IPS-11a (cell line): Measurements from ENCODE around the gene MAP3K13.
"Not testable (repeated sequence)": the region's sequence is repeated elsewhere in the genome, so short reads cannot be mapped to it uniquely, and the experiment has no call there.

ENCODE experiments used
- H3K4me3 ChIP-seq: one replicate; pipeline ENCODE4 v1.5.1; 2013; ENCODE audit warnings: low read depth, low read length, control low read depth

The MAP3K13 gene

DNA sequence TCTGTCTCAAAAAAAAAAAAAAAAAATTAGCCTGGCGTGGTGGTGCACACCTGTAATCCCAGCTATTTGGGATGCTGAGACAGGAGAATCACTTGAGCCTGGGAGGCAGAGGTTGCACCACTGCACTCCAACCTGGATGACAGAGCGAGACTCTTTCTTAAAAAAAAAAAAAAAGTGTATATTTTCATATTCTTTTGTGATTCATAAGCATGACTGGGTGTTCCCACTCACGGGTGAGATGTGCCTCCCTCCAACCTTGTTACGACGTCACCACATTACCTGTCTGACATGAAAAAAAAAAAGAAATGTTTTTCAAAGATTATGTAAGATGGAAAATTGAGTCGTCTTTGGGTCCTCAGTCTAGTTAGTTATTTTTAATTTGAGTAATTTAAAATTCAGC is 79.1 kb downstream of the MAP3K13 start:
- H3K4me3 ChIP-seq, result no peak overlapping the region

DNA sequence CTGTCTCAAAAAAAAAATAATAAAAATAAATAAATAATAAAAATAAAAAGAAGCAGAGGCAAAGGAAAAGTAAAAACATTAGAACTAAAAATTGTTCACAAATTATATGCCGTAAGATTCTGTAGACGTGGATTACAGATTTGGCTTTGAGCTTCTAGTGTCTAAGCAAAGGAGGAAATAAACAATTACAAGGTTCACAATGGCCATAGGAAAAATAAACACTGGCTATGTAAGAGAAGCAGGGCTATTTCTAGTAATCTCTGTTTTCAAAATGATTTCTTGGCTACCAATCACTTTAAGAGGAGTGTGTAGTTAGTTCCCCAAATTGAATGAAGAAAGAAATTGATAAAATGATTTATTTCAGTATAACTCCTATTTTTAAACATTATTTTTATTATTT is 81.4 kb downstream of the MAP3K13 start:
- no peak overlapping the region for H3K4me3 ChIP-seq

DNA sequence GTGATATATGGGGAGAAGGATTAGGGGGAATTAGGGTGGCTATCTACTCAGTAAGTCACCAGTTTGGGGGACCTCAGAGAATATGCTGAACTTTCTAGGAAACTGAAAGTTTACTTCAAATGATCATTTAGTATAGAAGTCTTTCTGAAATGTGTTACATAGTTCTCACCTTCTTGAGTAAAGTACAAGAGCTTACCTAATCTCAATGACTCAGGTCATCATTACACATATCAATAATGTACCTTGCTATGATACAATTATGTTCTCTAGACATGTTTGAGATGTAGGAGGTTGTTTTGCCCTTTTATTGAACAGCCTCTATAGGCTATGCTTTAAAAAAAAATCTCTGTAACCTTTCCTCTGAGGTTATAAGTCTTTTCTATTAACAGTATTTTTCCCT is 85.2 kb downstream of the MAP3K13 start:
- H3K4me3 ChIP-seq, result no peak overlapping the region

DNA sequence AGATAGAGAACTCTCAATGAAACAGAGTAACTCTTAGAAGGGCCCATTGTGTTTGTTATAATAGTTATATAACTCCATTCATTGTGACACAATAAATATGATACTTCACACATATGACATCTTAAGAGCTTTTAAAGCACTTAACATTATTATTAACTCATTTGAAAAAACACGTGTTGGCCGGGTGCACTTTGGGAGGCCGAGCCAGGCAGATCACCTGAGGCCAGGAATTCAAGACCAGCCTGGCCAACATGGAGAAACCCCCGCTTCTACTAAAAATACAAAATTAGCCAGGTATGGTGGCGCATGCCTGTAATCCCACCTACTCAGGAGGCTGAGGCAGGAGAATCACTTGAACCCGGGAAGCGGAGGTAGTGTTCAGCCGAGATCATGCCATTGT is 88.5 kb downstream of the MAP3K13 start:
- H3K4me3 ChIP-seq, result not testable (repeated sequence)

DNA sequence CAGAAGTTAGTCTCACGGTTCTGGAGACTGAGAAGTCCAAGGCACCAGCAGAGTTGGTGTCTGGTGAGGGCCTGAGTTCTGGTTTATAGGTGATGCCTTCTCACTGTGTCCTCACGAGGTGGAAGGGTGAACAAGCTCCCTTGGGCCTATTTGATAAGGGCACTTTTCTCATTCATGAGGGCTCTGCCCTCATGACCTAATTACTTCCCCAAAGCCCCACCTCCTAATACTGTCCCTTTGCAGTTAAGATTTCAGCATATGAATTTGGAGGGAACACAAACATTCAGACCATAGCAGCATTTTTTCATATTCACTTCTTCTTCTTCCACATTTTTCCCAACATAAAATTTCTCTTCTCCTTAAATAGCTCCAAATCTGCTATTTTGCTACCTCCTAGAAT is 94.4 kb downstream of the MAP3K13 start:
- no peak overlapping the region for H3K4me3 ChIP-seq

DNA sequence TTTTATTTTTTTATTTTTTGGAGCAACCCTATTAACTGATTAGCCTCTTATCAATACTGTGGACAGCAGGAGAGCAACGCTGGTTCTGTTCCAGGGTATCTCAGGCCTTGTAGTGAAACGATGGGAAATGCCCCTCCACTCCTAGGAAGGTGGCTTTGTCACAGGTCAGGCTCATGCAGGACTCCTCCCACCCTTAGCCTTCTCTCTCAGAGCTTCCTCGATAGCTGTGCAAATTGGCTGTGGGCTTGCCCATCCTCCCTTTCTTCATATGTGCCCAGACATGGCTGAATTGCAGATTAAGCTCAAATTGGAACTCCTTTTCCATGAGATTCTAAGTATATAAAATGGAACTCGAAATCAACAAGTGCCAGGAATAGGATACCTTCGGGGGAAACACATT is 97.4 kb downstream of the MAP3K13 start:
- H3K4me3 ChIP-seq, result no peak overlapping the region

DNA sequence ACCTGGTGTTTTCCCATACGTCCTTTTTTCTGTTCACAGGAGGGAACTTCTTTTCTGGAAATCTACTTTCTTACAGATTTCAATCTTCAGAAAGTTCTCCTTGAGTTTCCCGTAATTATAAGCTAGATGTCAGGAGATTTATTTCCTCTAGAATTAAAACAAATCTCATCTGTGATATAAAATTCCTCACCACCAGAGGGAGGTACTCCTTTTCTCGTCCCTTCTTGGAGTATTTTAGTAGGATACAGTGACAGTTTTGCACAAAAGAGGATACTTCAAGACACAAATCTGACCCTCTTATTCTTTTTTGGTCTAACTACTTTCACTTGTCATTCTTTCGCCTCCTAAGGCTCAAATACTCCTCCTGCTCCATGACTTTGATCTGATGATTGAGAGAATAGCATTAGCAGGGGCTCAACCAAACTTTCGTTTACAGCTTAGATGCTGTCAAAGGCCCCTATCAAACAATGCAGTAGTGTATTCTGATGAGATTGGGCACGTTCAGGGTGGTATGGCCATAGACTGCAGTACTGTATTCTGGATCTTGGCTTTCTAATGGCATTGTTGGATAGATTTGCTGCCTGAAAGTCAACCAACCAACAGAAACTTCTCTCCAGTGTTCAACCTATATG is 97.9 kb downstream of the MAP3K13 start:
- H3K4me3 ChIP-seq, result no peak overlapping the region

DNA sequence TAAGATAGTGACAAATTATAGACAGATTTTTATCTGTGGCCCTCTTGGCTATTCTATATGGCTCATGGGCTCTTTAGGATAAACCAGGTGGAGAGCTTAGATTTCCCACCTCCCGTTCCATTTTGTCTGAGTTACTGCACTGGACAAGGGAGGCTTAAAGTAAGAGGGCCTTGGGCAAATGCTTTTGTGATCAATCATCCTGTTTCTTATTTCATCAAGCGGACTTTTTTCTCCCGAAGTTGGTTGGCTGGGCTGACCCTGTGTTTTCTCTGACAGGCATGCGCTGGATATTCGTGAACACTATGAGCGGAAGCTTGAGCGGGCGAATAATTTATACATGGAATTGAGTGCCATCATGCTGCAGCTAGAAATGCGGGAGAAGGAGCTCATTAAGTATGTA is 102.5 kb downstream of the MAP3K13 start:
- no peak overlapping the region for H3K4me3 ChIP-seq

DNA sequence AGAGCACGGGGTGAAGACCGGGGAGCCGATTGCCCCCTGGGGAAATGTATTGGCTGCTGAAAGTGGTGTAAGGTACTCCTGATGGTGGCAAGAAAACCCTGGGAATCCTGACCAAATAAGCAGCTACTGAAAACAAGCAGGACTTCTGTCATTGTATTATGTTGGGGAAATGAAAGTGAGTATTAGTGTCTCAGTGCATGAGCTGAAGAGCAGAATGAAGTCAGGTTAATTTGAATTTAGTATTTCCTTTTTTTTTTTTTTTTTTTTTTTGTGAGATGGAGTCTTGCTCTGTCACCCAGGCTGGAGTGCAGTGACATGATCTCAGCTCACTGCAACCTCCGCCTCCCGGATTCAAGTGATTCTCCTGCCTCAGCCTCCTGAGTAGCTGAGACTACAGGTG is 103.2 kb downstream of the MAP3K13 start:
- not testable (repeated sequence) for H3K4me3 ChIP-seq

DNA sequence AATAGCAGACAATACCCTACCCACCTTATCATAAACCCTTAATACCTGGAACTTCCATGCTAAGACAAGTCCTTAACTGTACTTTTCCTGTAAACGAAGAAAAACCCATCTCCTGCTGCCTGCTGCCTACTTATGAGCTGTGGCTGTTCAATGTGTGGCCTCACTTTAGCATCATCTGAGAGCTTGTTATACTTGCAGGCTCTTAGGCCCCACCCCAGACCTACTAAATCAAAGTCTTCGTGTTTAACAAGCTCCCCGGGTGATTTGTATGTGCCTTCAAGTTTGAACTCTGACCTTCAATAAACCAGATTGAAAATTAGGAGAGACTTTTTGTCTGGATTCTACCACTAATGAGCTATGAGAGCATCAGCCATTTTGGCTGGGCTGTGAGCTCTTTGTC is 106.6 kb downstream of the MAP3K13 start:
- no peak overlapping the region for H3K4me3 ChIP-seq

DNA sequence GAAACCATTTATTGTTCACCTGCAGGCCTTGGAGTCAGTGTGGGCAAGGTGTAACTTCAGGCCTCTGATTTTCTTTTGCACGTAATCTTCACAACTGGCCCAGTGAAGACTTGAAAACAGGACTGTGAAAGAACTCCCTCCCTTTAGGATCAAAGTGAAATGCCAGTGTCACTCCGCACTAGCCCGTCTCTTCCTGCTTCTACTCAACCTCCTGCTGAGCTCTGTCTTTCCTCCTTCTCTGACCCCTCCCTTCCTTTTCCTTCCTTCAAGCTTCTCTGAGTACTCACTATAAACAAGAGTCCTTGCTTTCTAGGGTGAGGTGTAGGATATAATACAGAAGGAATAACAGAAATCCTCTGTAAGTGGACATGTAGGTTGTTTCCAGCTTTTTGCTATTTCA is 107.4 kb downstream of the MAP3K13 start:
- H3K4me3 ChIP-seq, result no peak overlapping the region

DNA sequence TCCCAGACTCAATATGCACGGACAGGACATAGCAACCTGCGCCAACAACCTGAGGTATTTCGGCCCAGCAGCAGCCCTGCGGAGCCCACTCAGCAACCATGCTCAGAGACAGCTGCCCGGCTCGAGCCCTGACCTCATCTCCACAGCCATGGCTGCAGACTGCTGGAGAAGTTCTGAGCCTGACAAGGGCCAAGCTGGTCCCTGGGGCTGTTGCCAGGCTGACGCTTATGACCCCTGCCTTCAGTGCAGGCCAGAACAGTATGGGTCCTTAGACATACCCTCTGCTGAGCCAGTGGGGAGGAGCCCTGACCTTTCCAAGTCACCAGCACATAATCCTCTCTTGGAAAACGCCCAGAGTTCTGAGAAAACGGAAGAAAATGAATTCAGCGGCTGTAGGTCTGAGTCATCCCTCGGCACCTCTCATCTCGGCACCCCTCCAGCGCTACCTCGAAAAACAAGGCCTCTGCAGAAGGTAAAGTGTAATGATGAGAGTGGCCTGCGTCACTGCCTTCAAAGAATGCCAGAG is 110.4 kb downstream of the MAP3K13 start:
- H3K4me3 ChIP-seq, result no peak overlapping the region

DNA sequence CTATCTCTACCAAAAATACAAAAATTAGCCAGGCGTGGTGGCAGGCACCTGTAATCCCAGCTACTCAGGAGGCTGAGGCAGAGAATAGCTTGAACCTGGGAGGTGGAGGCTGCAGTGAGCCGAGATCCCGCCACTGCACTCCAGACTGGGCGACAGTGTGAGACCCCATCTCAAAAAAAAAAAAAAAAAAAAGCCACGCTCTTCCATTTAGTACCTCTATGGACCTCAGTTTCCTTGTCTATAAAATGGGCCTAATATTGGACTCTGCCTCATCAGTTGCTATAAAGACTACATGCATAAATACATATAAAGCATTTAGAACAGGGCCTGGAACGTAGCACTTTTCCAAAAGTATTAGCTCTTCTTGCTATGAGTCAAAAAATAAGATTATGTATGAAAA is 112.0 kb downstream of the MAP3K13 start:
- H3K4me3 ChIP-seq, result not testable (repeated sequence)

DNA sequence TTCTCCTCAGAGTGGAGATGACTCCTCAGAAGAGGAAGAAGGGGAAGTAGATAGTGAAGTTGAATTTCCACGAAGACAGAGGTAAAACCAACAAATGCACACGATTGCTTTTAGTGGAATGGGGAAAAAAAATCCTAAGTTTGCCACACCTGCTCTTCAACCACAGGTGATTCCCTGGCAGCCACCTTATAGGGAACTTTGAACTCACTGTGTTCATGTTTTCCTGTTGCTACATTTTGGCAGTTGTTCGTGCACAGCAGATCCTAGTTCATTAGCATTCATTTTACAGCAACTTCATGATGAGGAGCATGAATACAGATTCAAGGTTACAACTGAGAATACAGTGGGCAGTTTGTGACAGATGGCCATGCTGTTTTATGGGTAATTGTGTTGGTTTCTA is 114.4 kb downstream of the MAP3K13 start:
- no peak overlapping the region for H3K4me3 ChIP-seq

DNA sequence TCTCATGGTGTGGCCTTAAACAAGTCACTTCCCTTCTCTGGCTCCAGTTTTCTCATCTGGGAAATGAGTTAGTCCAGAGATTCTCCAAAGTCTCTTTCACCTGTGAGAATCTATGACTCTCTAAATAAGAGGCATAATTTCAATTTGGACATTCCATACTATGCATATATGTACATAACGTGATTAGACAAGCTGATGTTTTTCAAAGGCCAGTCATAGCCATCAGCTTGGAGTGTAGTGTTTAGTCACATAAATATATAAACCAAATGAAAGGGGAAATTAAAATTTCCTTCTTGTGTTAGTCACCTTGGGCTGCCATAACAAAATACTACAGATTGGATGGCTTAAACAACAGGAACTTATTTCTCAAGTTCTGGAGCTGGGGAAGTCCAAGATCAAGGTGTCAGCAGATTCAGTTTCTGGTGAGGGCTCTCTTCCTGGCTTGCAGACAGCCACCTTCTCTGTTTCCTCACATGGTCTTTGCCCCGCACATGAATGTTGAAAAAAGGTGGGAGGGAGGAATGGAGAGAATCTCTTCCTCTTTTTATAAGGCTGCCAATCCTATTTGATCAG is 116.5 kb downstream of the MAP3K13 start:
- no peak overlapping the region for H3K4me3 ChIP-seq

DNA sequence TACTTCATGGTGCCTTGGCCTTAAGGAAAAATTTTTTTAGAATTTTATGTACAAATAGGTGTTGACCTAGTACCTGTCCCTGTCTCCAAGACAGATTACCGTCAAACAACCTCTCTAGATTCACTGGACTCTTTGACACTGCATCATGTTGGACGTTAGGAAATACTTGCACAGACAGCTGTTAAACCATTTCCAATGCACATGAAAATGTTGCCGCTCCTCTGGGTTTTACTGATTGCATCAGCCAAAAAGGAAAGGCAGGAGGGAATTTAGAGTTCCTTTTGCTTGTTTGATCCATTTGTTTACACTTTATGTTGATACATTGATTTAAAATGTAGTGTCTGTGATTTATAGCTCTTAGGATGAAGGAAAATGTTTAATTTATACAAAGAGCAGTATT is 121.4 kb downstream of the MAP3K13 start:
- no peak overlapping the region for H3K4me3 ChIP-seq

DNA sequence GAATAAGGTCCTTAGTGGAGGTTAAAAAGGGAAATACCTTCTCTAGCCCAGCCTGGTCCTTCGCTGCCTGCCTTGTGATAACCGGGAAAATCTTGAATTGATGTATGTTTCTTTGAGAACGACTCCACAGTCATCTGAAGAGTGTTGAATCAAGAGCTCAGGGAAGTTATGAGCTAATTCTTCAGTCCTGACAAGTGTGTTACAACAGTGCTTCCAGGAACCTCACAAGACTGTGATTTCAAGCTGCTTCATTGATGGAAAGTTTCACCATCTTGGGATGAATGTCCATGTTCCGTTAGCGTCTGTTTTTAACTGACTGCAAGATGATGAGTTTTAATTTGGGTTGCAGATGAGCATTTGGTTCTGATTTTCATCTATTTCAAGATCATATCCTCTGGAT is 123.5 kb downstream of the MAP3K13 start:
- H3K4me3 ChIP-seq, result no peak overlapping the region

DNA sequence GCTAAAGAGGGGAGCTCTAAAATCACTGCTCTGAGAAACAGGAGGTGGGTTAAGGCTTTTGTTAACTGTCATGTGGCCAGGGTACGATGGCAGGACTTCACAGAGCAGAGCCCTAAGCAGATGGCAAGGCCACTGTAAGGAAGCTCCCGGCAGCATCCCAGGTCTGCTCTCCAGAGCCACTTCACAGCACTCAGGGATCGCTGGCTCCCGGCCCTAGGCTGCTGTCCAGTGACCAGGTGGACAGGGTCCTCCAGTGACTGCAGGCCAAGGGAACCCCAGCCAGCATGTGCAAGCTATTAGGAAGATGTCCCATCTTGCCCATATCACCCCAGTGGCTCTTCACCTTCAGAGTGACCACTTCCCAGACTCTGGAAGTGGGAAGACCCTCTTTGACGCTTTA is 125.5 kb downstream of the MAP3K13 start:
- no peak overlapping the region for H3K4me3 ChIP-seq

DNA sequence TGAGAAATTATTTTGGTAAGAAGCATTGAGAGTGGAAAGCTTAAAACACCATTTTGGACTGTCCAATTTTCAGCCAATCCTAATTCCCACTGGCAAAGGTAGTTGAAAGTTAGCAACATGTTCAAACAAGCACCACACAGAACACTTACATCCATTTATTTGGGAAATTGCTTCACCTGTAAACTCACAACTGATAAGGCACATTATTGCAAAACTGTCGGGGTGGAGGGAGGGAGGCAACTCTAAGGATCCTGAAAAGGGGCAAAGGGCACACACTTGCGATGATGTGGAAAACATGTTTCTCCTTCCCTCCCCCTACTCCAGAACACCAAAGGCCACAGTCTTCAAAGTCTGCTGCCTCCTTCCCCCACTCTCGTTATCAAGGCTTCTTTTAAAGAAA is 126.5 kb downstream of the MAP3K13 start:
- H3K4me3 ChIP-seq, result no peak overlapping the region

DNA sequence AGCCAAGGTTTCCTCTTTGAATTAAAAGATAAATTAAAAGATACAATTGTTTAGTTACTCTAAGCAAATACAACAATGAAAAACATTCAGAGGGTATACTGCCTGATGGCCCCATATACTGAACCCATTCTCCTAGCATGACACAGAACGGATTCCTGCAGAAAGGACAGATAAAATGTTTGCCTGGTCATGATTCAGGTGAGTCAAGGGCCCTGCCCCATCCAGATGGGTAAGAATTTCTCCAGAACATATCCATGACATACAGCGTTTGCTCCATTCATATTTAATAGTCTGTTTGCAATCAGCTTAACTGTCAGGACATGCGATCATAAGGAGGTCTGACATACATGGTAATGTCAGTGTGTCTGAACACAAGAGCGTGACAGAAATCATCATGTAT is 127.3 kb downstream of the MAP3K13 start:
- H3K4me3 ChIP-seq, result no peak overlapping the region

DNA sequence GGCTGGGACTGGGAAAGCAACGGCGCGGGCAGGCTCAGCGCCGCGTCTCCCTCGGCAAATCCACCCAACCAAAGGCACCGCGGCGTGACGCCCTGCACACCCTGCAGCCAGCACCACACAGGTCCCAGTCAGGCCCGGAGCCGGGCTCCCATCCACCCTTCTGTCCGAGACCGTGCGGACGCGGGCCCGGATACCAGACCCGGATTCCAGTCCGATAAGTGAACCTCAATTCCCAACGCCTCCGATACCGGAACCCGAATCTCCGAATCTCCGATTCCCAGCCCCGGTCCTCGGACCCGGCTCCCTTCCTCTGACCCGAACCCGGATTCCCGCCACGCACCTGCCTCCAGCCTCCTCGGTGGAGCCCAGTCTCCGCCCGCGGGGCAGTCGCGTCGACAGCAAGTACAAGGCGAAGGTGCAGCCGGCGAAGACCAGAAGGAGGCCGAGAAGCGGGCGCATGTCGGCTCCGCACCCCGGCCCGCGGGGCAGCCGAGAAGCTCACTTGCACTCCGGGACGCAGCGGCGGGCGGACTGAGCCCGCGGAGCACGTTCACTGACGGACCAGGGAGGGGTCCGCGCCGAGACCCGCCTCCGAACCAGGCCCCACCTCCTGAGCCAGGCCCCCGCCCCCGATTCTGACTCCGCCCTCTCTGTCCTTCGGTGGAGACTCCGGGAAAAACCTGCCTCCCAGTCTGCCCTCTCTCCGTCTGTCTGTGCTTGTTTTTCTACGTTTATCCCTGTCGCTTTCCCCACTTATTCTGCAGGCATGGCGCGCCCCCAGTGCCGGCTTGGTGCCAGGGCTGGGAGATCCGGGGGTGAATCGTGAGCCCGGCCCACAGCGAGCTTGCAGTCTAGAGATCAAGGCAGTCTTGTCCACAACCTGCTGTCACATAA is 135.8 kb downstream of the MAP3K13 start, which contains the start of gene TMEM41A:
TMEM41A (minus strand) TSS at position 533 of the 894 bp plus-strand sequence; CDS start at position 459, 74 bp downstream.
- H3K4me3 ChIP-seq, result peak within 1 kb of the TSS; percentile 89

DNA sequence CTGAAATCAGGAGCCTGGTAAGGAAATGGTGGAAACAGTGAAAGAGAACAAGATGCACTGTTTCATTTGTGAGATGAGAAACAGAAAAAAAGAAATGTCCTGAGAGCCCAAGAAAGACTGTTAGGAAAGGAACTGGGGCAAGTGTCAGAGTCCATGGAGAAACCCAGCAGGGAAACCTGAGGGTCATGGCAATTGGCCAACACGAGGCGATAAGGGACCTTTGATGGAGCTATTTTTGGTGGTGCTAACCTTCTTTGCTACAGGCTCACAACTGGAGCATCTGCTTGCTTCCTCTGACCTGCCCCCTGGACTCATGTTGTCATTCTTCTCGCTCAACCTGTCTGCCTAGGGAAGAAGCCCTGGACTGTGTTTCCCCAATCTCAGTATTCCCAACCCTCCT is 140.1 kb downstream of the MAP3K13 start:
- no peak overlapping the region for H3K4me3 ChIP-seq
